KBM-7 (cell line): ENCODE results near the gene MZB1.
"Not testable (repeated sequence)": the region's sequence is repeated elsewhere in the genome, so short reads cannot be mapped to it uniquely, and the experiment has no call there.

ENCODE experiments used
- DNase-seq: peaks from one replicate; pipeline ENCODE4 v3.0.0-alpha.2; 2015
- in situ Hi-C: fragments of 300-500 bp; cut with MboI; formaldehyde crosslinking; loops from 2 replicates; pipeline ENCODE4 v1.14.3; 2020; ENCODE audit warnings: low sequenced_read_pairs, low pct_unique_long_range_greater_than_20kb, mixed read lengths

Gene MZB1

DNA sequence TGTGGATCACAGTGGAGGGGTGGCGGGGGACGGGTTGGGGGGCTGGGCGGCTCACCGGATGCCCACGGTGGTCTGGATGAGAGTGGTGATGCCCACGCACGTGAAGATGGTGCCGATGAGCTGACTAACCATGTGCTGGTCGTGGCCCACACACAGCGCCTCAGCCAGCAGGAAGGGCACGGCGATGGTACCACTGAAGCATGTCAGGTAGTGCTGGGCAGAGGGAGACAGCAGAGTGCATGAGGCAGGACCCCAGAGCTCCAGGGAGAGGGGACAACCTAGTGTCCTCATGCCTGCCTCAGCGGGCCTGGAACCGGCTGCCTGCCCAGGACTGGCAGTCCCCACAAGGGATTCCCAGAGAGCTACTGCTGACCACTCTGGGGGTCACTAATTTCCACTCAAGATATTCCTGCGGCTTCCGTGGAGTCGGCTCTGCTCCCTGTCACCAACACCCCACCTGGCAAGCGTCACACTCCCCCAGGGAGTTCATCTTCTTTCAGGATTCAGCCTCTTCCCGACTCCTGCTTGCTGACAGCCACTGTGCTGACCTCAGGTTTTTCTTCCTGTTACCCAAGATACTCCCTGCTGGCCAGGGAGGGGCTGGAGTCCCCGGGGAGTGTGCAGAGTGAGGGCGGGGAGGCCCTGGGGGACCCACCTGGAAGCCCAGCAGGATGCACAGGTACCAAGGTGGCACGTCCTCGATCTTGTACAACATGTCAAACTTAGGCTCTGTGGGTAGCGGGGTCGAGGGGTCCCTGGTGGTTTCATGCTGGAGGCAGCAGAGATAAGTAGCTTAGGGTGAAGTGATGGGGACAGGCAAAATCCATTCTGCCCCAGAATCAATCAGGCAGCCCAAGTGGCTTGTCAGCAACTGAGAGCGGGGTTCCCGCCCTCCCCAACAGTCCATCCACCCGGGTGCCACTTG lies 7.6 kb downstream of the MZB1 start:
- DNase-seq: no peak
- in situ Hi-C loops: no loop called here

DNA sequence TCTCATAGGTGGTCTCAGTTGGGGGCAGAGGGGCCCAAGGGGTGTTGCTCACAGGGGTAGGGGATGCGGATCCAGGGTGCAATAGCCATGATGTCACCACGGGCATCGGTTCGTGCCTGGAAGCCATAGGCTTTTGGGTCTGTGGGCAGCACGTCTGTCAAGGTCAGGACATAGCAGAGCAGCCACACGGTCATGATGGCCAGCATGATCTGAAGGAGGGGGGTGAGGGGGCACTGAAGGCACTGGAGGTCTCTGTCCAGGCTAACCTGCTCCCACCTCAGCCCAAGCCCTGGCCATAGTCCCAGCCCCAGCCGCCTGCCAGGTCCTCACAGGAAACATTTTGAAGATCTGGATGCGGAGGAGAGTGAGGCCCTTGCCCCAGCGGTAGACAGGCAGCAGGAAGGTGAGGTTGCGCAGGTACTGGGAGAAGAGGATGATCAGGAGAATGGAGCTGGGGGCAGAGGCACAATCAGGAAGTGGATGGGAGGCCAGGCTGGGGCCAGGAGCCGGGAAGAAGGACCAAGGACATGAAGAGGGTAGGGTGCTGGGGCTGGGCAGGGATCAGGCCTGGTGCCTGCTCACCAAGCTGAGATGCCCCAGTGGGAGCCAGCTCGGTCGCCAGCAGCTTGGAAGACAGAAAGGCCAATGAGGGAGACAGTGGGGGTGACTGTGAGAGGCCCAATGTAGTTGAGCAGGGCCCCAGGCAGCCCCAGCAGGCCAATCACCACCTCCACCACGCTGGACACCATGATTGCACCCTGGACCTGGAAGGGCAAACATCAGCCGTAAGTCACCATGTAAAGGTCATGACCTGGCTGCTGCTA lies 9.9 kb downstream of the MZB1 start:
- in situ Hi-C loops: no loop called here
- DNase-seq: no peak

DNA sequence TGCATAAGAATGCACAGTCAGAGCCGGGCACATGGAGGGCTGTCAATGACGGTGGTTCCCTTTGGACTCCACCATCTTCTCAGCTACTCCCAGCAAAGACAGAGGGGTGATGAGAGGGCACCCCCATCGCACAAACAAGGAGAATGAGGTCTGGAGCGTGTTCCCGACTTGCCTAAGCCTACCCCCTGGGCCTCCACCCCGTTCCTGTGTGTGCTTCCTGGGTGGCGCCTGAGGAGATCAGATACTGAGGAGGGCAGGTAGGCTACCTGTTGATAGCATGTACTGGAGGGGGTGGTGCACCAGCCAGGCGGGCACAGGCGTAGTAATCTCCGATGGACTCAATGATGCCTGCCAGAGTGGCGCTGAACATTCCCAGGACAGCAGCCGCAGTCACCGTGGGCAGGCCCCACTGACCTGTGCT lies 10.8 kb downstream of the MZB1 start:
- in situ Hi-C loops: no loop called here
- no peak for DNase-seq

DNA sequence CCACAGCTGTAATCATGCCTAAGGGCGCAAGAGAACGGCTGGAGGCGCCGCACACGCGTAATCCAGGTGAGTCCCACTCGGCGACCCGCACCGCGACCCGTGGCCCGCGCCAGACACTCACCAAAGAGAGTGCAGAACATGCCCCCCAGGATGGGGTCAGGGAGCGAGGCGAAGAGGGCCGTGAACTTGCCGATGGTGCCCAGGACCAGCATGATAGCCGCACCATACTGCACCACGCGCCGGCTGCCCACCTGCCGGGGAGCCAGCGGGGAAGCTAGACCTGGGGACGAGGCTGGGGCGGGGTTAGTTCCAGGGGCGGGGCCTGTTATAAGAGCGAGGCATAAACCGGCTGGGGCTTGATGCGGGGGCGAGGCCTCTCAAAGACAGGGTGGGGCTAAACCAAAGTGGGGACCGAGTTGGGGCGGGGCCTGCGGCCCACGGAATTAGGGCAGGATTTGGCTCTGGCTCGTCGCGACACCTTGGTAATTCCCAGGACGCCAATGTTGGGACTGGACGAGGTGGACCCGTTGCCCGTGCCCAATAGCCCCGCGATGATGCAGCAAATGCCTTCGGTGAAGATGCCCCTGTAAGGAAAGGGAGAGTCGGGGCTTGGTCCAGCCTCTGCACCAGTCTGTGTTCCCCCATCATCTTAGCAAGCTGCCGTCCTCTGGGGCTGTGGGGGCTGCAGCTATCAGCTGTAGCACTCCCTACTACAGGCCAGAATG lies 11.4 kb downstream of the MZB1 start:
- in situ Hi-C loops: no loop called here
- DNase-seq: no peak

DNA sequence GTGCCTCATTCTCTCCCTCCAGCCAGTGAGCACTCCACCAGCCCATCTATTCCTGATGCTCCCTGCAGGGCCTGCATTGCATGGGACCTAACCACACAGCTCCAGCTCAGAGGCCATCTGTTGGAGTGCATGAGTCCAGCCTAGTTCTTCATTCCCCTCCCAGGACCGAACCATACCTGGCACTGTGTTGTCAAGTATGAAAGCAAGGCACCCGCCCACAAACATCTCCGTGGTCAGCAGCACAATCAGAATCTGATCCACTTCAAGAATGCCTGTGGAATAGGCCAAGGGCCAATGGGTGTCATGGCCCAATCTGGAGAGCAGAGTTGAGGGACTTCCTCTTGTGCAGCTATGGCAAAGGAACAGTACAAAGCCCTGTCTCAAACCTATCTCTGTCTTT lies 12.5 kb downstream of the MZB1 start:
- DNase-seq: no peak
- in situ Hi-C loops: no loop called here

DNA sequence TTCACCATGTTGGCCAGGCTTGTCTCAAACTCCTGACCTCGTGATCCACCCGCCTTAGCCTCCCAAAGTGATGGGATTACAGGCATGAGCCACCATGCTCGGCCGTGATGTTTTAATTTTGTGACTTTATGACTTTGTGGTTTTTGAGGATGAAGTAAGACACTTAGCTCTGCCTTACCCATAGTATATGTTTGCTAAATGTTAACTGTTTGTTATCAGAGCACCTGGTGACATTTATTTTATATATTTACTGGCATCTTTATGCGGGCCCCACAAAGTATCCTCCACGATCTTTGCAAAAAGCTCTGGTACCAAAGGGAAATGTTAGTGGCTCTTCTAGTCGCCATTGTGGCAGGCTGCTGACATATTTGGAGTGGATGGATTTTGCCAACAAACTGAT lies 13.3 kb downstream of the MZB1 start:
- no peak for DNase-seq

DNA sequence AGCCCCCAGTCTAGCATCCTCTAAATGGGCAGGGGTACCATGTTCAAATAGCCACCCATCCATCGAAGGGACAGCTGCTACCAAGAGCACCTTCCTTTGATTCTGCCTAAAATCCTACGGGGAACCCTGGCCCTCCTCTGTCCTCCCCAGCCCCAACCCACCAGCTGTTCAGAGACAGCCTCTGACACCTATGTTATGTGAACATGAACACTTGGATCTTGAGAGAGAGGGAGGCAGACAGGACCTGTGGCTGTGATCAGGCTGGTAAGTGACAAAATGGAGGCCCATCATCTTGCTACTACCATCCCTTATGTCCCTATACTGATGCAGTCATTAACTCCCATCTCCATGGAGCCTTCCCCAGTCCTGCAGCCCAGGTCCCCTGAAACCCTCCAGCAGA lies 14.8 kb downstream of the MZB1 start:
- in situ Hi-C loops: no loop called here
- no peak for DNase-seq

More for the DNA sequence above, 13.3 kb downstream of the MZB1 start:
- in situ Hi-C loops: no loop called here

DNA sequence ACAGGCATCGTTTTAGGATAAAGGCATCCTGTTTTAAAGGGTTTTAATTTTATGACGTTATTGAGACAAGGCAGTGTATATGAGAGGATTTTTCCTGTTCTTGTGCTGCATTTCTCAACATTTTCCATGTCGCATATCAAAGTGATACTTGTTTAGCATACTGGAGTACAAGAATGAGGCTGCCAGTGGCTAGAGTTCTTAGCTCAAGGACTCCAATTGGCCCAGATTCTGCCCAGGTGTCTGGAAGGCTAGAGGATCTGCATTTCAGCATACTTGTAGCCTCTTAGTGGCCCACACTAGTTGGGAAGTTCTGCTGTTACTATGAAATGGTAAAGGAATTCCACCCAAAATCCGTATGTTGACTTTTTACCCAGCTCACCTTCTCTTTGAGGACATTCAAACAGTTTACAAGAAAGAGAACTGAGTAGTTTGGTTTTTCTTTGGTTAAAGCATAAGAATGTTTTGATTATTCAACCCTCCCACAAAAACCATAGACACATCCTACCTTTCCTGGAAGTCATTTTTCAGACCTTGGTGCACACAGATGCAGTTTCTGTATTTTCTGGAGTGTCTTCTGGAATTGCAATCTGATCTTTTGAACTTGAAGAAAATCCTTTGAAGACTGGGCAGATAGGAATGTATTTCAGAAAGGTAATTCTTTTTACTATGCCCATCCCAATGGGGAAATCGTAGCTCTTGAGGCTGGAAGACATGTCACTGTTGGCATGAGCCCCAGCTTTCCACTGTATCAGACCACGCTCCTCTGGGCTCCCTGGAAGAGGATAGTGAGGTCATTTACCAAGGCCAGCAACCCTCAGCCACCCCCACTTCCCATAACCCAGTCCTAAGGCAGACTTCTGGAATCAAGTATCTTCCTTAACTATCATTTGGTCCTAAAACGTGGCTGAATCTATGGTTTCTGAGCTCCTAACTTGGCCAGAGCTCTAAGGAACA lies 18.0 kb downstream of the MZB1 start:
- in situ Hi-C loops: no loop called here
- no peak for DNase-seq

DNA sequence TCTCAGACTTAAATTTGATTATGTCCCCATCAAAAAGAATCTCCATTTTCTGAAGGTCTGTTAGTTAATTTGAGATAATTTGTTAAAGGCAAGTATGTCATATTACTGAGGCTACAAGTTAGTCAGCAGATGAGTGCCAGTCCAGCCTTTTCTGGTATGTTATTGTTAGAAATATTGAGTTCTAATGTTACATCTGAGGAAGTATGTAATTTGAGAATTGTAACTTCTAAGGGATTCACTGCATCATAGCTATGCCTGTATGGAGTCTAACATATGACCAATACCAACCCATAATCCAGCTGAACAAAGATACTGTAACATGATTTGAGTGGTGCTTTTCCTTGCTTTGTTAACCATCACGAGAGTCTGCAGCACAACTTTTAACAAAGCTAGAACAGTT lies 20.5 kb downstream of the MZB1 start:
- DNase-seq: no peak
- in situ Hi-C loops: no loop called here

DNA sequence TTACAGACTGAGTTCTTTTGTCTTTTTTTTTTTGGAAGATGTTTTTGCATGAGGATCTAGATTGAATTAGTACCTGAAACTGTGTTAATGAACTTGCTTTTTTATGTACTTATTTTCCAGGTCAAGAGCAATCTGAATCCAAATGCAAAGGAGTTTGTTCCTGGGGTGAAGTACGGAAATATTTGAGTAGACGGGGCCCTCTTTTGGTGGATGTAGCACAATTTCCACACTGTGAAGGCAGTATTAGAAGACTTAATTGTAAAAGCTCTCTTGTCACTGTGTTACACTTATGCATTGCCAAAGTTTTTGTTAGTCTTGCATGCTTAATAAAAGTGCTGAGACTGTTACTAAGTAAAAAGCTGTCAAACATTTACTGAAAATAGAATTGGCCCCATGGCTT lies 21.1 kb downstream of the MZB1 start:
- in situ Hi-C loops: no loop called here

DNA sequence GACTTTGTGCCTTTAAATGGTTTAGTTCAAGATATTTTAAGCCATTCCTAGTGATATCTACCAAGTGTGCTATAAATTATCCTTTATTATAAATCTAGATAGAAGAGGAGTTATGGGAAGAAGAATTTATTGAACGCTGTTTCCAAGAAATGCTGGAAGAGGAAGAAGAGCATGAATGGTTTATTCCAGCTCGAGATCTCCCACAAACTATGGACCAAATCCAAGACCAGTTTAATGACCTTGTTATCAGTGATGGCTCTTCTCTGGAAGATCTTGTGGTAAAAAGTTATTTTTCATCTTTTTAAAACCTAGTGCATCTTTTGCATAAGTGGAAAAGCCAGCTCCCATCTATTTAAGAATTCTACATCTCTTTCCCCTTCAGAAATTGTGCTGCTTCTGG lies 25.2 kb downstream of the MZB1 start:
- no peak for DNase-seq
- in situ Hi-C loops: no loop called here

More for the DNA sequence above, 21.1 kb downstream of the MZB1 start:
- DNase-seq: peak; percentile 36

DNA sequence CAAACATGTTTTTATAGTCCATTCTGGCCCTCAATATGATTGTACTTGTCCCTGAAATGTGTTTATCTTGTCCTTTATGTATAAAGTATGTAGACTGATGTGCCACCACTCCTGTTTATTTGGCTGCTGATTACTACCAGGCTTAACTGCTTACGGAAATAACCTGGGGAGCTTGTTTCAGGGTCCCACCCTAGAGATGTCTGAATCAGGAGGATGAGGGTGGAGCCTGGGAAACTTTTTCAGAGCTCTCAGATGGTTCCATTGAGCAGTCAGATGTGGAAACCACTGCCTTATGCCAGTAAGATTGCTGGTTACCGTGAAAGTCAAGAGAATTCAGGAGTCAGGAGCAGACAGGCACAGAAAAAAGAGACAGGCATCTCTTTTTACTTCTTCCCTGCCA lies 25.8 kb downstream of the MZB1 start:
- DNase-seq: no peak
- in situ Hi-C loops: no loop called here

DNA sequence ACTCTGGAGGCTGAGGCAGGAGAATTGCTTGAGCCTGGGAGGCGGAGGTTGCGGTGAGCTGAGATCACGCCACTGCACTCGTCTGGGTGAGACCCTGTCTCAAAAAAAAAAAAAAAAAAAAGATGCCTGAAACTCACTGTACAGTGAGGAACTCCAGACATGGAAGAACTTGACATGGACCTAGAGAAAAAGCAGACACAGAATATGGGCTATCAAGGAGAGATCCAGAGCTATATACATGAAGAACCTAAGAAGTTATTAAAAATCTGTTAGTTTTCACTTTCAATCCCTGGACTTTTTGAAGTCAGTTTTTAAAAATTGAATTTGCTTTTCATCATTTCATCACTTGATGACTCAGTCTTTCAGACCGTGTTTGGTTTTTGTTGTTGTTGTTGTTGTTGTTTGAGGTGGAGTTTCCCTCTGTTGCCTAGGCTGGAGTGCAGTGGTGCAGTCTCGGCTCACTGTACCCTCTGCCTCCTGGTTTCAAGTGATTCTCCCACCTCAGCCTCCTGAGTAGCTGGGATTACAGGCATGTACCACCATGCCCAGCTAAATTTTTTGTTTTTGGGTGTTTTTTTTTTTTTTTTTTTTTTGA lies 27.8 kb downstream of the MZB1 start:
- no peak for DNase-seq

DNA sequence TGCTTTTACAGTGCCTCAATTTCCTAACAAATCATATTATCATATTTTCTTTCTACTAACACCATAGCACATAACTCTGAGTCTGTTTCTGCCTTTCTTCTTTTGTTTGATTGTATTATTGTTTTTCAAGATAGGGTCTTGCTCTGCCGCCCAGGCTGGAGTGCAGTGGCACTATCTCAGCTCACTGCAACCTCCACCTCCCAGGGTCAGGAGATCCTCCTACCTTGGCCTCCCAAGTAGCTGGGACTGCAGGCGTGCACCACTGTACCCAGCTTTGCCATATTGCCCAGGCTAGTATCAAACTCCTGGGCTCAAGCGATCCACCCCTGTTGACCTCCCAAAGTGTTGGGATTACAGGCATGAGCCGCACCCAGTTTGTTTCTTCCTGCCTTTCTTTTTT lies 29.3 kb downstream of the MZB1 start:
- DNase-seq: no peak
- in situ Hi-C loops: no loop called here

More for the DNA sequence above, 27.8 kb downstream of the MZB1 start:
- in situ Hi-C loops: no loop called here

DNA sequence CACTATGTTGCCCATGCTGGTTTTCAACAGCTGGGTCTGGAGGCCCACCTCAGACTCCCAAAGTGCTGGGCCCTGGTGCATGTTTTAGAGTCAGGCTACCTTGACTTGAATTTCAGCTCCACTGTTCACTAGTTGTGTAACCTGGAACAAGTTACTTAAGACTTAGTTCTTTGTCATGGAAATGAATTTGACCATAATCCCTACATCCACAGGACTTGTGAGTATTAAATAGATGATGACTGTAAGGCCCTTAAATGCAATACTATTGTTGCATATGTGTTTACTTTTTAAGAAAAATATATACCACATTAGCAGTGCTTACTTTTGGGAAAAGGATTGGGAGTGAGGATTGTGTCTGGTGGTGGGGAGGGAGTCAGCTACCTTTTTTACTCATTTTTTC lies 31.6 kb downstream of the MZB1 start:
- no peak for DNase-seq
- in situ Hi-C loops: no loop called here

DNA sequence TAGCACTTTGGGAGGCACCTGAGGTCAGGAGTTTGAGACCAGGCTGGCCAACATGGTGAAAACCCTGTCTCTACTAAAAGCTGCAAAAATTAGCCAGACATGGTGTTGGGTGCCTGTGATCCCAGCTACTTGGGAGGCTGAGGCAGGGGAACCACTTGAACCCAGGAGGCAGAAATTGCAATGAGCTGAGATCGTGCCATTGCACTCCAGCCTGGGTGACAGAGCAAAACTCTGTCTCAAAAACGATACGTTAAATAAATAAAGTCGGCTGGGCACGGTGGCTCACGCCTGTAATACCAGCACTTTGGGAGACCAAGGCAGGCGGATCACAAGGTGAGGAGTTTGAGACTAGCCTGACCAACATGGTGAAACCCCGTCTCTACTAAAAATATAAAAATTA lies 33.8 kb downstream of the MZB1 start:
- DNase-seq, in situ Hi-C loops: not testable (repeated sequence)

DNA sequence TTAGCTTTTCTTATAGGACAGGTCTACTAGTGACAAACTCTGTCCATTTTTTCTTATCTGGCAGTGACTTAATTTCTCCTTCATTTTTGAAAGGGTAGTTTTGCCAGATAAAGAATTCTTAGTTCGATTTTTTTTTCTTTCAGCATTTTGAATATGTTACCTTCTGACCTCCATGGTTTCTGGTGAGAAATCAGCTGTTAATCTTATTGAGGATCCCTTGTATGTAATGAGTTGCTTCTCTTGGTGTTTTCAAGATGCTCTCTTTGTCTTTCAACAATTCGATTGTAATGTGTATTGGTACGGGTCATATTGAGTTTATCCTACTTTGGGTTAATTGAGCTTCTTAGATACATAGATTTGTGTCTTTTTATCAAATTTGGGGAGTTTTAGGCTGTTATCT lies 35.5 kb downstream of the MZB1 start:
- in situ Hi-C loops: no loop called here
- no peak for DNase-seq

DNA sequence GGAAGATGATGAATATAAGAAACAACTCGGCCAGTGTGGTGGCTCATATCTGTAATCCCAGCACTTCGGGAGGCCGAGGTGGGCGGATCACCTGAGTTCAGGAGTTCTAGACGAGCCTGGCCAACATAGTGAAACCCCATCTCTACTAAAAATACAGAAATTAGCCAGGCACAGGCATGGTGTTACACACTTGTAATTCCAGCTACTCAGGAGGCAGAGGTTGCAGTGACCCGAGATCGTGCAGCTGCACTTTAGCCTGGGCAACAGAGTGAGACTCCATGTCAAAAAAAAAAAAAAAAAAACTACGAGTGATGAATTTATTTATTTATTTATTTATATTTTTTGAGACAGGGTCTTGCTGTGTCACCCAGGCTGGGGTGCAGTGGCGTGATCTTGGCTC lies 41.9 kb downstream of the MZB1 start:
- in situ Hi-C loops, DNase-seq: not testable (repeated sequence)
